GM12891 (cell line): ENCODE measurements around the gene SF3B3.

ENCODE experiments used
- POLR2A ChIP-seq: IDR thresholded peaks from 2 replicates; pipeline ENCODE4 v1.6.1; 2011; ENCODE audit warnings: low read depth, low read length, control low read depth
- POLR2AphosphoS5 ChIP-seq: IDR thresholded peaks from 2 replicates; pipeline ENCODE4 v1.6.1; 2011; ENCODE audit warnings: low read depth, low read length, control low read depth
- POU2F2 ChIP-seq: IDR thresholded peaks from 2 replicates; pipeline ENCODE4 v1.6.1; 2011; ENCODE audit warnings: low read depth, mild to moderate bottlenecking, control low read depth, low read length, moderate library complexity
- TAF1 ChIP-seq: IDR thresholded peaks from 2 replicates; pipeline ENCODE4 v1.6.1; 2011; ENCODE audit warnings: low read depth, low read length, control low read depth

DNA sequence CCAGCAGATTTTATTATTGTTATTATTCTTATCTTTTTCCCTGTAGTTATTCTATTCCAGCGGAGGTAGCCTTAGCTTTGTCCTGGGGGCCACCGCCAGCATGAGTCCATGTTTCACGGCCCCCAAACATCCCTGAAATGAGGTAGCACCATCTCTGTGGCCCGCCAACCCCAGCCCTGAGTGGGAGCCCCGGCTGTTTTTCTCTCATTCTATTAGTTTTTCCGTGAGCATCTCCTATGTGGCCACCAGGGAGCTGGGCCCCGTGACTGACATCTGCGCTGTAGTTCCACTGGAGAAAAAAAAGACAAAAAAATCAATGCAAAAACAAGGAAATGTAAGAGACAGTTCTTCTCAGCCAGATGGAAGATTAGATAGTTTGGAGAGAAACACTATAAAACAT lies 79.2 kb downstream of the SF3B3 start:
- TF ChIP-seq POLR2A (no peak), TAF1 (no peak), POLR2AphosphoS5 (no peak), POU2F2 (no peak)
